ENCODE measurements around the gene ADAM15. TPM values are rescaled to one million over a fixed set of nuclear protein-coding genes. Genes with fewer than 3 reads are reported as not detected.

The ADAM15 gene
- total RNA-seq, 2 experiments from 2014 or later = 17.2 to 20.1 TPM

GRCh38 chr1:155110381-155110780 lies 59.3 kb downstream of the ADAM15 start:
- ChIA-PET POLR2A (no interaction called here), CTCF (no interaction called here)
- Histone ChIP-seq H3K36me3 (ENCODE audit: insufficient read depth, low read length) (no peaks in the 10 kb centered on the region), H3K4me3 (ENCODE audit: low read length) (no peak overlapping the region), H3K27me3 (ENCODE audit: control insufficient read depth in 1 of 2, insufficient read depth in 2 of 2, low read length in 2 of 2) (peaks cover 0 to 3% of the 10 kb centered on the region in 2 experiments), H3K4me1 (ENCODE audit: insufficient read depth, low read length) (no peaks in the 10 kb centered on the region), H3K27ac (ENCODE audit: low read depth in 1 of 2, low read length in 2 of 2) (no peak overlapping the region), H3K9me3 (ENCODE audit: control insufficient read depth in 1 of 2, insufficient read depth in 1 of 2, low read length in 2 of 2) (no peaks in the 10 kb centered on the region)
- ATAC-seq (ENCODE audit: poor library complexity) (no peak), DNase-seq (no peak)
- TF ChIP-seq CTCF (IDR thresholded peaks at IDR 0.05) = no peak
- Mint-ChIP-seq H3K9me3 (no peaks in the 10 kb centered on the region), H3K4me3 (no peak overlapping the region), H3K4me1 (ENCODE audit: low read depth) (no peaks in the 10 kb centered on the region), H3K27ac (no peak overlapping the region), H3K27me3 (no peaks in the 10 kb centered on the region), H3K36me3 (ENCODE audit: low read depth) (no peaks in the 10 kb centered on the region)
- intact Hi-C loops (cut with DNase I, micrococcal nuclease) = no loop called here

GRCh38 chr1:155110826-155111225 lies 59.7 kb downstream of the ADAM15 start:
- H3K27ac Mint-ChIP-seq = no peak overlapping the region
- no peak overlapping the region for H3K4me3 Mint-ChIP-seq
- no peaks in the 10 kb centered on the region for H3K4me1 Mint-ChIP-seq (ENCODE audit: low read depth)
- ChIA-PET POLR2A (no interaction called here), CTCF (no interaction called here)
- intact Hi-C loops (cut with DNase I, micrococcal nuclease) = no loop called here
- H3K9me3 ChIP-seq (ENCODE audit: control insufficient read depth in 1 of 2, insufficient read depth in 1 of 2, low read length in 2 of 2) = no peaks in the 10 kb centered on the region
- DNase-seq (no peak), ATAC-seq (ENCODE audit: poor library complexity) (no peak)
- no peak overlapping the region for H3K27ac ChIP-seq (ENCODE audit: low read depth in 1 of 2, low read length in 2 of 2)
- no peaks in the 10 kb centered on the region for H3K4me1 ChIP-seq (ENCODE audit: insufficient read depth, low read length)
- H3K27me3 ChIP-seq (ENCODE audit: control insufficient read depth in 1 of 2, insufficient read depth in 2 of 2, low read length in 2 of 2) = peaks cover 0 to under 1% of the 10 kb centered on the region in 2 experiments
- no peak for TF ChIP-seq CTCF (IDR thresholded peaks at IDR 0.05)
- H3K36me3 Mint-ChIP-seq (ENCODE audit: low read depth) = no peaks in the 10 kb centered on the region
- no peaks in the 10 kb centered on the region for H3K27me3 Mint-ChIP-seq
- H3K4me3 ChIP-seq (ENCODE audit: low read length) = no peak overlapping the region
- H3K9me3 Mint-ChIP-seq = no peaks in the 10 kb centered on the region
- H3K36me3 ChIP-seq (ENCODE audit: insufficient read depth, low read length) = no peaks in the 10 kb centered on the region

Other genes starting within 250 kb of the ADAM15 start
- gene KCNN3, start 181.0 kb upstream of the ADAM15 start, total RNA-seq = not detected
- 1 to 10 TPM; 6.6 to 7.4 TPM for gene PMVK, start 114.6 kb upstream of the ADAM15 start, total RNA-seq
- gene PBXIP1, start 95.2 kb upstream of the ADAM15 start, total RNA-seq = 100 to 1,000 TPM; 434 to 440 TPM
- 10 to 100 TPM; 30.3 to 32.8 TPM for gene PYGO2, start 89.5 kb upstream of the ADAM15 start, total RNA-seq
- 10 to 100 TPM; 59.9 to 60.0 TPM for gene SHC1, start 80.6 kb upstream of the ADAM15 start, total RNA-seq
- 1 to 10 TPM; 1.4 to 3.9 TPM for gene CKS1B, start 76.6 kb upstream of the ADAM15 start, total RNA-seq
- gene FLAD1, start 68.0 kb upstream of the ADAM15 start, total RNA-seq = 10 to 100 TPM; 16.7 to 19.4 TPM
- gene LENEP, start 57.7 kb upstream of the ADAM15 start, total RNA-seq = not detected
- gene ZBTB7B, start 48.5 kb upstream of the ADAM15 start, total RNA-seq = 10 to 100 TPM; 22.8 to 25.1 TPM
- gene DCST2, start 17.5 kb upstream of the ADAM15 start, total RNA-seq = 1 to 10 TPM; 1.4 to 2.2 TPM
- under 1 TPM; 0.33 to 0.39 TPM for gene DCST1, start 17.5 kb upstream of the ADAM15 start, total RNA-seq
- gene EFNA4, start 12.4 kb downstream of the ADAM15 start, total RNA-seq = 1 to 10 TPM; 2.4 to 3.3 TPM
- gene EFNA3, start 27.5 kb downstream of the ADAM15 start, total RNA-seq = under 1 TPM; 0.22 to 0.47 TPM
- gene EFNA1, start 76.6 kb downstream of the ADAM15 start, total RNA-seq = 1 to 10 TPM; 4.2 to 5.9 TPM
- gene SLC50A1, start 84.5 kb downstream of the ADAM15 start, total RNA-seq = 10 to 100 TPM; 10.2 to 12.5 TPM
- 10 to 100 TPM; 17.6 to 20.5 TPM for gene DPM3, start 89.2 kb downstream of the ADAM15 start, total RNA-seq
- 10 to 100 TPM; 77.8 TPM for gene KRTCAP2, start 122.0 kb downstream of the ADAM15 start, total RNA-seq
- gene TRIM46, start 122.5 kb downstream of the ADAM15 start, total RNA-seq = 1 to 10 TPM; 2.9 to 3.0 TPM
- gene THBS3, start 156.6 kb downstream of the ADAM15 start, total RNA-seq = 10 to 100 TPM; 25.5 to 26.1 TPM
- gene MTX1, start 157.4 kb downstream of the ADAM15 start, total RNA-seq = 10 to 100 TPM; 19.9 to 20.7 TPM
- 1 to 10 TPM; 6.6 to 8.3 TPM for gene ENTREP3, start 204.2 kb downstream of the ADAM15 start, total RNA-seq
- gene SCAMP3, start 211.0 kb downstream of the ADAM15 start, total RNA-seq = 10 to 100 TPM; 54.8 to 55.6 TPM
- 10 to 100 TPM; 48.1 to 49.8 TPM for gene CLK2, start 222.2 kb downstream of the ADAM15 start, total RNA-seq
- gene HCN3, start 226.1 kb downstream of the ADAM15 start, total RNA-seq = 1 to 10 TPM; 1.3 to 1.8 TPM

All from CD4-positive, alpha-beta T cell (primary cell).